ENCODE results near the gene MBP.

DNA sequence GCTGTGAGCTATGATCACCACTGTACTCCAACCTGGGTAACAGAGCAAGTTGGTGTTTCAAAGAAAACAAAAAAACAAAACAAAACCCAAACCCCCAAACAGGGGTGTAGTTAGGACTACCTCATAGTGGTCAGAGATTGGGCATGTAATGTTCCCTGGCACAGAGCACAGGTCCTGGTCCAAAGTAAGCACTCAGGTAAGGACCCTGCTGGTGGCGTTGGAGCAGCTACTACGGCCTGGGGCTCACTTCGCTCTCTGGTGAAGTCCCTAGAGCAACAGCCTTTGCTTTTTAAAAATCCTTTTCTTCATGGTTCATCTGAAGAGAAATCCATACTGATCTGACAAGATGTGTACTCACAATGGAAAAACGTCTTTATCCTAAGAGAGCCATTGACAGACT is 179.8 kb downstream of the MBP start:
- TF ChIP-seq, protein P1, sequence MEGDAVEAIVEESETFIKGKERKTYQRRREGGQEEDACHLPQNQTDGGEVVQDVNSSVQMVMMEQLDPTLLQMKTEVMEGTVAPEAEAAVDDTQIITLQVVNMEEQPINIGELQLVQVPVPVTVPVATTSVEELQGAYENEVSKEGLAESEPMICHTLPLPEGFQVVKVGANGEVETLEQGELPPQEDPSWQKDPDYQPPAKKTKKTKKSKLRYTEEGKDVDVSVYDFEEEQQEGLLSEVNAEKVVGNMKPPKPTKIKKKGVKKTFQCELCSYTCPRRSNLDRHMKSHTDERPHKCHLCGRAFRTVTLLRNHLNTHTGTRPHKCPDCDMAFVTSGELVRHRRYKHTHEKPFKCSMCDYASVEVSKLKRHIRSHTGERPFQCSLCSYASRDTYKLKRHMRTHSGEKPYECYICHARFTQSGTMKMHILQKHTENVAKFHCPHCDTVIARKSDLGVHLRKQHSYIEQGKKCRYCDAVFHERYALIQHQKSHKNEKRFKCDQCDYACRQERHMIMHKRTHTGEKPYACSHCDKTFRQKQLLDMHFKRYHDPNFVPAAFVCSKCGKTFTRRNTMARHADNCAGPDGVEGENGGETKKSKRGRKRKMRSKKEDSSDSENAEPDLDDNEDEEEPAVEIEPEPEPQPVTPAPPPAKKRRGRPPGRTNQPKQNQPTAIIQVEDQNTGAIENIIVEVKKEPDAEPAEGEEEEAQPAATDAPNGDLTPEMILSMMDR (IDR thresholded peaks at IDR 0.05 in 4 of 5, conservative IDR thresholded peaks at IDR 0.05 in 1 of 5): no peak
- TF ChIP-seq POLR2A (IDR thresholded peaks at IDR 0.05): no peak

Measured in gastrocnemius medialis (tissue), 4 donors.